Measurements from ENCODE around the gene CSK.
"Not testable (repeated sequence)": the region's sequence is repeated elsewhere in the genome, so short reads cannot be mapped to it uniquely, and the experiment has no call there.

Gene CSK

DNA sequence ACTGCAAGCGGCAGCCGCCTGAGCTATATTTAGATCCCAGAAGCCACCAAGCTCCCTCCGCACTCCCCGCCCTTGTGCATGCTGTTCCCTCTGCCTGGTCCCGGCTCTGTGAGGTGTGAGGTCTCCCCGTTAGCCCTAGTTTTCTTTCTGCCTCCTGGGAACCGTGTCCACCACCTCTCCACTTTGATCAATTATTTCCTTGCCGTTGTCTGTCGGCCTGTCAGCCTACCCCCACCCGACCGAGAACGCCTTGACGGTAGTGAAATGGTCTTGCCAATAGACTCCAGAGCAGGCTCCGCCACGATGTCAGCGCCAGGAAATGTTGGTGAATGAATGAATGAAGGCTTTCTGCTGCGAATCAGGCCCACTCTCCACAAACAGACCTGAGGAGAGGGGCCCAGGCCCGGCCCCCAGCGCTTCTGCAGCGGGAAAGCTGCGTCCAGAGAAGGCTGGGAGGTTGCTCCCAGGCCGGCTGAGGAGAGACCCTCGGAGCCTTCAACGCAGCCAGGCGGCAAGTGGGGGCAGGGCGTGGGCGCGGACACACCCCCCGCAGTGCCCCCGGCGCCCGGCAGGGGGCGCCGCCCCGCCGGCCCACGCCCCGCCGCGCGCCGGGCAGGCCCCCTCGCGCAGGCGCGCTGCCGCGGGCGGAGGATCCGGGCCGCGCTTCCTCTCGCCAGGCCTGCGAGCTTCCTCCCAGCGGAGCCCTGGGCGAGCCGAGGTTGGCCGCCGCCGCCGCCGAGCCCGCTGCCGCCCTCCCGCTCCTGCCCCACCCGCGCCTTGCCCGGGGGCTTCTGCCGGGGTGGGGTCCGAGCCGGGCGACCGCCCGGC lies at the start of gene CSK:
CSK (plus strand) TSS at position 650 of the 828 bp plus-strand sequence. CDS start 16,218 bp downstream, outside the sequence.
- peak; percentile 23 for DNase-seq

DNA sequence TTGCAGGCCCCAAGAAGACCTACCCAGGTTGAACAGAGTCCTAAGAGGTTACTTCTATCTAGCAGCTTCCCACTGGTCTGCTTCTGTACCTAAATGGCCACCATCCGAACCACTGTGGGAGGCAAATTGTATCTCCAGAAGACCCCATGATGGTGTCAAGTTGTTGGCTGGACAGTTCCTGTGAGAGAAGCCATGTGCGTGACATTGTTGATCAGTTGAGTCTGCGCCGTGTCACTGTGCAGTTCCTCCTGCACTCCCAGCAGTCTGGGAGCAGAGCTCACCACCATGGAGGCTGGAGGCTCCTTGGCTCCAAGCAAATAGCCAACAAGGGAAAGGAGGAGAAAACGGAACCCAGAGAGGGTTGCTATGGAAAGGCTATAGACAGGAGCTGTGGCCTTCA lies 49.0 kb upstream of the CSK start:
- DNase-seq: no peak

DNA sequence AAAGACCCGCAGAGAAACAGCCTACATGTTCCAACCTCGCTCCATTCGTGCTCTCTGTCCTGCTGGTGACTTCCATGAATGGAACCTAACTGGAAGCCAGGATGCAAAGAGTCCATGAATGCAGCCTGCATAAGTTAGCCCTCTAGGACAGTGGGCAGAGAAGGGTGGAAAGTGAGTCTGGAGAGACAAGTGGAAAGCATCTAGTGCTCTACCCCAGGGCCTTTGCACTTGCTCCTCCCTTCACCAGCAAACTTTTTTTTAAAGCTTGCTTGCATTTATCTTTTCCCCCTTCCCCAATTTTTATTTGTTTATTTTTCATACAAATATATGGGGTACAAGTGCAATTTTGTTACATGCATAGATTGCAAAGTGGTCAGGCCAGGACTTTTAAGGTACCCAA lies 48.6 kb upstream of the CSK start:
- no peak for DNase-seq

DNA sequence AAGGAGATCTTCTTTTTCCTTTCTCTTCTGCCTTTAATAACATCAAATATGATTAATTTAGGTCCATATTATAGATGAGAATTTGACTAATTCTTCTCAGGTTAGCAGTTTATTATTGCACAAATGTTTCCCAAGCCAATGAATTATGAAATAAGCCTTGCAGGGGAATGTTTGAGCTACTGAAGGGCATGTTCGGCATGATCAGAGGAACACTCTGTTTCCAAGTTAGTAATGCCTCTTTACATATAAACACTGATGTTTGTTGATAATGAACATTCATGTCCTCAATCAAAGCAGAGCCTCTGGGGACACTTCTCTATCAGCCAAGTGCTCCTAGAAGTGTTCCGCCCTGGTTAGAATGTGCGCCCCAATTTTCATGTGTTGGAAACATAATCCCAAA lies 46.6 kb upstream of the CSK start:
- no peak for DNase-seq

DNA sequence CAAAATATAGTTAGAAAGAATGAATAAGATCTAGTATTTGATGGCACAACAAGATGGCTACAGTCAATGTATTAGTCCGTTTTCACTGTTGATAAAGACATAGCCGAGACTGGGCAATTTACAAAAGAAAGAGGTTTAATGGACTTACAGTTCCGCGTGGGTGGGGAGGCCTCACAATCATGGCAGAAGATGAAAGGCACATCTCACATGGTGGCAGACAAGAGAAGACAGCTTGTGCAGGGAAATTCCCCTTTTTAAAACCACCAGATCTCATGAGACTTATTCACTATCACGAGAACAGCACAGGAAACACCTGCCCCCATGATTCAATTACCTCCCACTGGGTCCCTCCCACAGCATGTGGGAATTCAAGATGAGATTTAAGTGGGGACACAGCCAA lies 43.6 kb upstream of the CSK start:
- DNase-seq: not testable (repeated sequence)

DNA sequence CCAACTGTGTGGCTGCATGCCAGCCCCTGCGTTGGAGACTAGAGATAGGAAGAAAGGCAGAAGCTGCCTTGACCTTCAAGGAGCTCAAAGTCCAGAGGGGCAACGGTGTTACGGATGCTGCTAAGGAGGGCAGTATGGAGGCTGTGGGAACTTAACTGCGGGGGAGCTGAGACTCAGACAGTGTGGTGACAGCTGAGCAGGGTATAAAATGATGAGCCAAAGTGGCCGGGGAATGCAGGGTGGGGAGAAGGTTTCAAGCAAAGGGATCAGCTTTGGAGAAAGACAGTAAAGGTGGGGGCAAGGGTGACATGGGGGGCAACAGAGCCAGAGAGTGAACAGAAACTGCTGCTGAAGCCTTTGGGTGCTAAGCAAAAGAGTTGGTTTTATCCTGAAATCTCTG lies 39.5 kb upstream of the CSK start:
- DNase-seq: no peak

DNA sequence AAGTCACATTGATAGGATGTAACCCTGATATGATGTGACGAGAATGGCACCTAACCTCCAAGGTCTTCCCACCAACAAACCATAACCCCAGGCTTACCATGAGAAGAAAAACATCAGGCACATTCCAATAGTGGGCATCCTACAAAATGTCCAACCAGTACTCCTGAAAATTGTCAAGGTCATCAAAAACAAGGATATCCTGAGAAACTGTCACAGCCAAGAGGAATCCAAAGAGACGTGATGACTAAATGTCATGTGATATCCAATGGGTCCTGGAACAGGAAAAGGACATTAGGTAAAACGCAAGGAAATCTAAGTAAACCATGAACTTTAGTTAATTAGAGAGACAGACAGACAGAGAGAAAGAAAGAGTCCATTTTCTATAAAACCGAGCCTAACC lies 35.5 kb upstream of the CSK start:
- DNase-seq: no peak

DNA sequence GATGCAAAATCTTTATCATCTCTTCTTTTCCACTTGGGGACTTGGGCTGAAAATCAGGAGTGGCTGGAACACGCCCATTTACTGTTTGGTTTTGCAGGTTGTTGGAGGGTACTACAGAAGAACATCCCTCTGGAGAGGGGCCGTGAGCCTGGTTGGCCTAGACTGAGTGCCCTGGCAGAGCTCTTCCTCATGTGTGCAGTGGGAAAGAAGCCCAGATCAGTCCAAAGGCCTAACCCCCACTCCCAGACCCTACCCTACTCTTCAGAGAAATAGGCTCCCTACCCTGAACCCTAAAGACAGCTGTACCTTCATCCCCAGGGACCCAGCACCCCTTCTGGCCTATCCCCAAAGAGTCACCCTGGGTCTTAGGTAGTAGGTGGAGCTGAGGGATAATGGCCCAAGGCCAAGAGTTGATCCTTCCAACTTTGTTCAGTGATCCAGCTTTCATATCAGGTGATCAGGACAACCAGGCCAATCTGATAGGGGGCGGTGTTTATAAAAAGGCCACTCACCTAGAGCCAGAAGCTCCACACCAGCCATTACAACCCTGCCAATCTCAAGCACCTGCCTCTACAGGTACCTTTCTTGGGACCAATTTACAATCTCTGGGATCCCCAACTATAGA lies 33.4 kb upstream of the CSK start, which contains the start of gene CYP1A2:
CYP1A2 (plus strand) TSS at position 524 of the 625 bp plus-strand sequence. CDS start 894 bp downstream, outside the sequence.
- no peak for DNase-seq

DNA sequence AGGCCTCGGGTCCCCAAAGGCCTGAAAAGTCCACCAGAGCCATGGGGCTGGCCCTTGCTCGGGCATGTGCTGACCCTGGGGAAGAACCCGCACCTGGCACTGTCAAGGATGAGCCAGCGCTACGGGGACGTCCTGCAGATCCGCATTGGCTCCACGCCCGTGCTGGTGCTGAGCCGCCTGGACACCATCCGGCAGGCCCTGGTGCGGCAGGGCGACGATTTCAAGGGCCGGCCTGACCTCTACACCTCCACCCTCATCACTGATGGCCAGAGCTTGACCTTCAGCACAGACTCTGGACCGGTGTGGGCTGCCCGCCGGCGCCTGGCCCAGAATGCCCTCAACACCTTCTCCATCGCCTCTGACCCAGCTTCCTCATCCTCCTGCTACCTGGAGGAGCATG lies 32.0 kb upstream of the CSK start:
- no peak for DNase-seq

DNA sequence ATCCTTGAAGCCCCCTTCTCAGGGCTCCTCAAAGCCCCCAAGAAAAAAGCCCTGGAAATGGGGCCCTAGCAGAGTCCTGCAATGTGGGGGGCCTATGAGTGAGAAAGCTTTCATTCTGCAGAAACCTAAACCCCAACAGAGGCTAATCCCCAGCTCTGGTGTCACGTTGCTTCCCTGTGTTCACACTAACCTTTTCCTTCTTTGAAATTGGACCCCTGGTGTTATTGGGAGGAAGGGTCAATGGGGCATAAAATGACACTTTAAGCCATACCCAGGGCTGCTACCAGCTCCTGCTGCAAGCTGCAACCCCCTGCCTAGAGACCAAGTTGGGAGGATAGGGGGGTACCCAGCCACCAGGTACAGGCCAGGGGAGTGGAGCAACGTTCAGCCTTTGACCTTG lies 31.1 kb upstream of the CSK start:
- DNase-seq: no peak

DNA sequence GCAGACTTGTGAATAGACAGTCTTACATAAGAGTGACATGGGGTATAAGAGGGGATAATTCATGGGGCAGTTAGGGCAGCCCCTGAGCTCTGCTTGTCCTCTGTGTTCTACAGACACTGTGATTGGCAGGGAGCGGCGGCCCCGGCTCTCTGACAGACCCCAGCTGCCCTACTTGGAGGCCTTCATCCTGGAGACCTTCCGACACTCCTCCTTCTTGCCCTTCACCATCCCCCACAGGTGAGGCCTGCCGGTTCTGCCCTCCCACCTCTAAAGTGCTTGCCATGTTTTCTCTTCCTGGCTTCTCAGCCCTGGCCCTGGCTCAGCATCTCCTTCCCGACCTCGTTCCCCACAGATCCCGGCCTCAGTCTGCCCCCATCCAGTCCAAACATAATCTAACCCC lies 29.9 kb upstream of the CSK start:
- no peak for DNase-seq

DNA sequence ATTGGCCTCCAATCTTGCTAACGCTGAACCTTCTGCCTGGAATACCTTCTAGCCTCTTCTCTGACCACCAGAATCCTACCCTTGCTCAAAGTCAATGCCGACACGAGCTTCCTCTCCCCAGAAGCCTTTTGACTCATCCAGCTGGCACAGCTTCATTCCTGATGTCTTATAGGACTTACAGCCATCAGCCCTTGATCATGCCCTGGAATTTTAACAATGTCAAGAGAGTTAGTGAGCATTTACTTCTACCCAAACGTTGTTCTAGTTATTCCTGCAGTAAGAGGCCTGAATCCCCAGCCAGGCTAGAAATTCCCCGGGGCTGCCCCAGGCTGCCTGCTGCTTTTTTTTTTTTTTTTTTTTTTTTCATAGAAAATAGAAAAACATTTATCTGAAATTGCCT lies 29.3 kb upstream of the CSK start:
- DNase-seq: no peak

DNA sequence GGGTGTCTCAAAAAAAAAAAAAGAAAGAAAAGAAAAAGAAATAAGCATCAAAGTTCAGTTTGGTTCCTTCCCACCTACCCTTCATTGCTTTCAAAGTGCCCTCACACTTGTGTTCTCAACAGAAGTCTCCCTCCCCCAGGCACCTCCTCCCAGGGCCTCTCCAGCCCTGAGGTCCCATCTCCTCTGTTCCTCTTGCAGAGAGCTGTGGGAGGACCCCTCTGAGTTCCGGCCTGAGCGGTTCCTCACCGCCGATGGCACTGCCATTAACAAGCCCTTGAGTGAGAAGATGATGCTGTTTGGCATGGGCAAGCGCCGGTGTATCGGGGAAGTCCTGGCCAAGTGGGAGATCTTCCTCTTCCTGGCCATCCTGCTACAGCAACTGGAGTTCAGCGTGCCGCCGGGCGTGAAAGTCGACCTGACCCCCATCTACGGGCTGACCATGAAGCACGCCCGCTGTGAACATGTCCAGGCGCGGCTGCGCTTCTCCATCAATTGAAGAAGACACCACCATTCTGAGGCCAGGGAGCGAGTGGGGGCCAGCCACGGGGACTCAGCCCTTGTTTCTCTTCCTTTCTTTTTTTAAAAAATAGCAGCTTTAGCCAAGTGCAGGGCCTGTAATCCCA lies 27.2 kb upstream of the CSK start:
- no peak for DNase-seq

DNA sequence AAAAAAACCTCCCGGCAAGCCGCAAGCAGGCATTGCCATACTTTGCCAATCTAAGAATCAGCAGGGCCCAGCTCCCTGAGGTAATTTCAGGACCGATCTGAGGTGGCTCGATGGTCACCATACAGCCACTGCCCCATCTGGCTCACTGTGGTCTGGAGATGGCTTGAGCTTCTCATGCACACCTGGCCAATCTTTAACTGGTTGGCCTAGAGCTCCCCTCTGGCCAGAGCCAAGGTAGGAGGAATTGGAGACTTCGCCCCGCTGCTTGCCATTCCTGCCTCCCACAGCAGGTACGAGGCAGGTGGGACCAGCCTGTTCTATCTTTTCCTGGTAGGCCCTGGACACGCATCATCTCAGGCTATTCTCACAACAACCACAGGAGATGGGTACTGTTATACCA lies 23.1 kb upstream of the CSK start:
- no peak for DNase-seq

DNA sequence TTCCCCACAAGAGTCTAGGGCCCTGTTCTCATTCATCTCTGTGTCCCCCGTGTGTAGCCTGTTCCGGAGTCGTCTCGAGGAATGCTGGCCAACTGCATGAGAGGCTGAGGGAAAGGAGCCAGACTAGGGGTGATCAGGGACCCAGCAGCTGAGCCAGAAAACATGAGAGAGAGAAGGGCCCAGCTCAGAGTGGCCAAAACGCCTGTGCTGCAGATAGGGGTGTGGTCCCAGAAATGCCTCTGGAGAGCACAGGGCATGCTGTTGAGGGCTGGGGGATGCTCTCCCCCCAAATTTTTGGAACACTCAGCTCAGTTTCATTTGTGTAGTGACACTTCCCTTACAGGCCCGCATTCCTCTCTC lies 19.1 kb upstream of the CSK start:
- DNase-seq: no peak

DNA sequence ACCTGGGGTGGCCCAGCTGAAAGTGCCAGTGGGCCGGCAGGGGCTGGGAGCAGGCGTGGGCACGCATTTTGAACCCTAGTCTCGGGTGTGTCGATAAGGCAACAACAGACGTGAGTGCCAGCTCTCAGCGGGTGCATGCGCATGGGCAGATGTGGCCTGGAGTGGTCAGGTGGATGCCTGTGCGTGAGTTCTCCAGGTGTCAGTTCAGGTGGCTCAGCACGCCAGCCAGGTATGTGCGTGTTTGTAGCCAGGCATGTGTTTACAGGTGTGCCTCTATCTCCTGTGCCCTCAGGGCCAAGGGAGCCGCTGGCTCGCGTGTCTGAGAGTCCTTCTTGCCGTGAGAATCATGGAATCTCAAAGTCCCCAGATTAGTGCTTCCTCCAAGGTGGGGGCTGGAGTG lies 18.5 kb upstream of the CSK start:
- no peak for DNase-seq

DNA sequence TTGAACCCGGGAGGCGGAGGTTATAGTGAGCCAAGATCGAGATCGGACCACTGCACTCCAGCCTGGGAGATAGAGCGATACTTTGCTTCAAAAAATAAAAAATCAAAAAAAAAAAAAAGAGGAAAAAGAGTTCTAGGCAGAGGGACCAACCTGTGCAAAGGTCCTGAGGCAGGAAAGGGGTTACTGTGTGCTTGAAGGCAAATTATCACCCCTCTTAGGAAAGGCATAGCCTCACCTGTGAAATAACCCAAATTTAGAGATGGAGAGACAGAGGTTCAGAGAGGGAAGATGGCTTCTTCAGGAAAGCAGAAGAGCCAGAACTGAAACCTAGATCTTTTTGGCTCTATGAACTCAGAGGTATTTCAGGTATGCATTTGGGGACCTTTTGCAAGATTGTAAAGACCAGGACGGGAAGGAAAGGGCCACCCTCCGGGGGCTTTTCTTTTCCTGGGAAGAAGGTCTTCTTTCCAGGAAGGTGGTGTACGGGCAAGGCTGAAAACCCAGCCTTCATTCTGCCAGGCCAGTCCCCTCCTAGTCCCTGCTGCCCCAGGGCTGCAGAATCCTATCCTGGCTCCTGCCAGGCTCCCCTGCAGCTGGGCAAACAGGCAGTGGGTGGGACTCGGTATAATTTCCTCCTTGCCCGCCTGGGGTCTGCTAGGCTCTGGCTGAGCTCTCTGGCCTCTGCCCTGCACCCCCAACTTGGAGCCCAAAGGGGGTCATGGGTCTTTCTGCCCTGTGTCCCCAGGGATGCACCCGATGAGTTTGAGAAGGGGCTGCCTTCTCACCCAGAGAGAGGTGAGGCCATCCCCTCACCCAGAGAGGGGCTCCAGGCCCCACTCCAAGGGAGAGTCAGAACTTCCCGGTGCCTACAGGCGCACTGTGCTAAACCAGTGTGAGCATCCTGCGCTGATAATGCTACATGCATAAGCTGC lies 14.4 kb upstream of the CSK start:
- DNase-seq: no peak

DNA sequence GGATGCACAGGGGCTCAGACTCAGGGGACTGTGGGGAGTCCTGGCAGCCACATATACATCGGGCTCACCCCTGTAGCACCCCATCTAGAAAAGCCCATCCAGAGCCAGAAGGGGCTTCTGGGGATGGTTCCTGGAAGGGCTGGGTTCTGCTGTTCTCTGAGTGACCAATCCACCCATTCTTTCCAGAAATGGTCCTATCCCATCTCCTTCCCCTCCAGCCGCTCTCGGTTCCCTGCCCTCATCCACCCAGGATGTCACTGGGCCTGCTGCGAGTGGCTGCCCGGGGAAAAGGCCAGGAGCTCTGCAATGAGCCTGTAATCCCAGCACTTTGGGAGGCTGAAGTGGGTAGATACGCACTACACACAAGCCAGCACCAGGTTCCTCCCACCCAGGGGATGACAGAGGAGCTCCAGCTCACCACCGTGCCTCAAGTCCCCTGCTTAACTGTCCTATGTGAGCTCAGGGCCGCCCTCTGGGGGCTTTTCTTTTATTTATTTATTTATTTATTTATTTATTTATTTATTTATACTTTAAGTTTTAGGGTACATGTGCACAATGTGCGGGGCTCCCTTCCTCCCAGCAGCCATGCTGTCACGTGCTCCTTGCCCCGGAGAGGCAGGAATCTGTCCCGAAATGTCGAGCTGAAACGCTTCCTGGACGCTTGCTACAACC lies 13.6 kb upstream of the CSK start:
- no peak for DNase-seq

DNA sequence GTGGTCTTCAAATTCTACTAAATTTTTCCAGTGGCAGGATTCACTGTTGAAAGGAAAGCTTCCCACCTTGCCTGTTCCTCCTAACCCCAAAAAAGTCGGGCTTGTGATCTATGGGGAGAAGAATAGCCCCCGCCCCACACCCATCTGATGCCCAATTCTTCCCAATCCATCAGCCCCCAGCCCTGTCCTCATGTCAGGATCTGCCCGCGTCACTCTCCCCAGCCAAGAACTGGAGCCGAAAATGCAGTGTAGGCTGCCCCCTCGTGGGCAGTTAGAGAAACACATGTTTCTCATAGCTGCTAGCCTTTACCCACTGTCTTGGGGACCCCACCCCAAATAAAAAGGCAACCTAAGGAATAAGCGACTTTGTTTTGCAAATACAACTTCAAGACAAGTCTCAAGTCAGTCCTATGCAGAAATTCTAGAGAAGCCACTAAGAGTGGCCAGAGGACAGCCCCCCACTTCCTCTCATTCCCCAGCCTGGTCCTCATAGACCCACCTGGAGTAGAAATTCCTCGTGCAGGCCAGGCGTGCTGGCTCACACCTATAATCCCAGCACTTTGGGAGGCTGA lies 13.0 kb upstream of the CSK start:
- DNase-seq: peak; percentile 51

DNA sequence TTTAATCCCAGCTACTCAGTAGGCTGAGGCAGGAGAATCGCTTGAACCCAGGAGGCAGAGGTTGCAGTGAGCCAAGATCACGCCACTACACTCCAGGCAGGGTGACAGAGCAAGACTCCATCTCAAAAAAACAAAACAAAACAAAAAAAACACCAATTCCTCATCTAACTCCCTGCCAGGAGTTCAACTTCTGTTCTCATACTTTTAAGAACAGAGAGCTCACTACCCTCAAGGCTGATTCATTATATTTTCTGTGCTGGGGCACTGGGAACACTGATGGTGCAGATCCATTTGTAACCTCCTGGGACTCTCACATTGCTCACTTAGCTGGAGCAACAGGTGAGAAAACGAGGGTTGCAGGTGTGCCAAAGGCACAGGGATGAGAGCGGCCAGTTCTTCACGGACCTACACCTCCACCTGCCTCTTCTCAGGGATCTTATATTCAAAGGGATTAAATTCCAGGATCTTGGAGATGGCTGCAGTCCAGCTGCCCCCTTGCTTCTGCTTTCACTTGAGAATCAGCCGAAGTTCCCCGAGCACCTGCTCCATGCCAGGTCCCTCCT lies 12.3 kb upstream of the CSK start:
- DNase-seq: no peak

DNA sequence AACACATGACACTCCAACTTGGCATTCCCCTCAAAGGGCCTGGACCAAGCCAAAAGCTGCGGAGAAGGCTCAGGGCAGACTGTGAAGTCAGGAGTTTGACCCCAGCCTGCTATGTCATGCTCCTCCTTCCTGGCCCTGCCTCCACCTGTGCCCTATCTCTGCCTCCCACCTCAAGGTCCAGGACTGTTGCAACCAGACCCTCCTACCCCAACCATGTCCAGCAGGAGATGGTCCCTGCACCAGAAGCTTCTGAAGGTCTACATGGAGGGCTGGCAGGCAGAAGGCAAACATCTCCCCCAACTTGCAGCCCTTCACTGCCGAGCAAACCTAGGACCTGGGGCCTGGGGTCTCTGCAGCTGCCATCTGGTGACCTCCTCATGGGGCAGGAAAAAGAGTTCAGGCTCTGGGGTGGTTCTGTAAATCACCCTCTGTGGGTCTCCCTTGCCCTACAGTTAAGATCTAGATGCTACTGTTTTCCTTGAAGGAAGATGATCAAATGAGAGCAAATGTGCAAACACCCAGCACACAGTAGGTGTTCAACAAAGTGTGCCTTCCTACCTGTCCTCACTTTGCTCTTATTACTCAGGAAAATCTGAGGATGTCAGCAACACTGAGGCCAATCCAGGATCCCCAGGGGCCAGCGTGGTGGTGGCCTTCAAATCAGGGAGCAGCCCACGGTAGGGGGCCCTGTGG lies 11.5 kb upstream of the CSK start:
- DNase-seq: no peak

All from NCI-H1694 treated with DMSO at 0.1 percent for 48 hours (cell line).